Esophagus squamous epithelium (tissue), 5 donors: ENCODE results near the gene RNF213. TPM values are rescaled to one million over a fixed set of nuclear protein-coding genes. Genes with fewer than 3 reads are reported as not detected.

Experiments
- DNase-seq: peaks from one replicate; lab custom pipeline; 2025; lab: John Stamatoyannopoulos, UW
- H3K27ac ChIP-seq, 4 donors: fragments of 200-600 bp; sonication (generic); one replicate each; pipeline ENCODE4 v1.5.1; 2016 to 2019; ENCODE audit warnings: mild to moderate bottlenecking in 1 of 4
- H3K27me3 ChIP-seq, 4 donors: fragments of 200-600 bp; sonication (generic); 1 replicate in 3 of 4; 2 replicates in 1 of 4; pipeline versions ENCODE4 v1.5.1 to v1.6.0; 2017 to 2021; ENCODE audit warnings: antibody characterized with exemption in 1 of 4
- H3K36me3 ChIP-seq, 3 donors: fragments of 200-600 bp; sonication (generic); one replicate each; pipeline ENCODE4 v1.5.1; 2016 to 2019
- H3K4me1 ChIP-seq, 3 donors: fragments of 200-600 bp; sonication (generic); one replicate each; pipeline ENCODE4 v1.5.1; 2017 to 2019
- H3K4me3 ChIP-seq, 4 donors: fragments of 200-600 bp; sonication (generic); 1 replicate in 3 of 4; 2 replicates in 1 of 4; pipeline ENCODE4 v1.5.1; 2016 to 2019; ENCODE audit warnings: mild to moderate bottlenecking in 2 of 4, moderate library complexity in 1 of 4
- H3K9me3 ChIP-seq, 3 donors: fragments of 200-600 bp; sonication (generic); one replicate each; pipeline ENCODE4 v1.5.1; 2016 to 2019
- CTCF ChIP-seq, 6 experiments: fragments of 450-650 bp in 4 of 6; fragments of 200-600 bp in 2 of 6; sonication (generic) in 2 of 6; IDR thresholded peaks; one replicate each; pipeline ENCODE4 v1.5.1; 2016 to 2019; ENCODE audit warnings: antibody characterized with exemption in 6 of 6, mild to moderate bottlenecking in 4 of 6, moderate library complexity in 4 of 6
- POLR2A ChIP-seq, 4 donors: fragments of 450-650 bp; IDR thresholded peaks; one replicate each; pipeline ENCODE4 v1.6.1; 2017; ENCODE audit warnings: antibody characterized with exemption in 4 of 4, mild to moderate bottlenecking in 4 of 4, moderate library complexity in 3 of 4
- WGBS, 2 donors: methylation state at CpG; one replicate each; pipeline ENCODE4 v1.1.5; 2018; 5-methylcytosine and 5-hydroxymethylcytosine counted together
- intact Hi-C: fragments of 100-400 bp; cut with DNase I; formaldehyde crosslinking; loops from one replicate; pipeline ENCODE4 v1.15.0; 2022
- total RNA-seq, 4 donors: library from RNA; depleted of rRNA; stranded (reverse); fragments of >200 nt; gene quantifications; one replicate each; pipeline ENCODE4 v1.1.0, GENCODE V29; 2016
- donor health status: DM: yes; HTN: yes; CAD: no.

Gene RNF213
- total RNA-seq, 4 donors from 2014 or later, result 56.1 to 67.9 (median 60.9) TPM

- Histone ChIP-seq H3K27ac (no peak overlapping the region), H3K27me3 (peaks cover 0 to 7% (median 0%) of the 10 kb centered on the region in 4 donors), H3K36me3 (no peaks in the 10 kb centered on the region), H3K9me3 (no peaks in the 10 kb centered on the region), H3K4me3 (no peak overlapping the region), H3K4me1 (no peaks in the 10 kb centered on the region)
- intact Hi-C loops, result no loop called here
- TF ChIP-seq CTCF (IDR thresholded peaks at IDR 0.05) (no peak), POLR2A (IDR thresholded peaks at IDR 0.05) (no peak)
- WGBS, 2 donors, result no CpG with 5 or more reads among the region's 5 CpGs
- no peak for DNase-seq
Observed at GRCh38 chr17:80438806-80439205, 178.2 kb downstream of the RNF213 start.

- intact Hi-C loops, result no loop called here
Observed at GRCh38 chr17:80439499-80439898, 178.8 kb downstream of the RNF213 start.

GRCh38 chr17:80441133-80441578, 180.5 kb downstream of the RNF213 start:
- Histone ChIP-seq H3K9me3 (no peaks in the 10 kb centered on the region), H3K27me3 (peaks cover 0 to 16% (median 0%) of the 10 kb centered on the region in 4 donors), H3K4me3 (no peak overlapping the region), H3K4me1 (no peaks in the 10 kb centered on the region), H3K36me3 (no peaks in the 10 kb centered on the region), H3K27ac (no peak overlapping the region)
- DNase-seq, result no peak
- WGBS, 2 donors, result 48 to 56% methylated on average over 8 to 13 of the region's 14 CpGs
- TF ChIP-seq POLR2A (IDR thresholded peaks at IDR 0.05) (no peak), CTCF (IDR thresholded peaks at IDR 0.05) (no peak)
- intact Hi-C loops, result no loop called here

More at GRCh38 chr17:80439499-80439898, 178.8 kb downstream of the RNF213 start:
- Histone ChIP-seq H3K27me3 (peaks cover 0 to 14% (median 0%) of the 10 kb centered on the region in 4 donors), H3K27ac (no peak overlapping the region), H3K4me3 (no peak overlapping the region), H3K36me3 (no peaks in the 10 kb centered on the region), H3K9me3 (no peaks in the 10 kb centered on the region), H3K4me1 (no peaks in the 10 kb centered on the region)
- DNase-seq, result no peak
- 75% methylated on average over 5 of the region's 9 CpGs; no CpG with 5 or more reads in 1 of the 2 donors for WGBS, 2 donors
- no peak for TF ChIP-seq CTCF (IDR thresholded peaks at IDR 0.05)
- no peak for TF ChIP-seq POLR2A (IDR thresholded peaks at IDR 0.05)

- Histone ChIP-seq H3K4me1 (no peaks in the 10 kb centered on the region), H3K36me3 (no peaks in the 10 kb centered on the region), H3K4me3 (no peak overlapping the region), H3K27ac (no peak overlapping the region), H3K9me3 (no peaks in the 10 kb centered on the region), H3K27me3 (peaks cover 0 to 16% (median 0%) of the 10 kb centered on the region in 4 donors)
- no peak for DNase-seq
- WGBS, 2 donors, result 71 to 86% methylated on average over 5 to 12 of the region's 14 CpGs
- intact Hi-C loops, result no loop called here
- TF ChIP-seq CTCF (IDR thresholded peaks at IDR 0.05) (no peak), POLR2A (IDR thresholded peaks at IDR 0.05) (no peak)
Observed at GRCh38 chr17:80441598-80442322, 181.1 kb downstream of the RNF213 start.

GRCh38 chr17:80442323-80442659, 181.6 kb downstream of the RNF213 start:
- TF ChIP-seq POLR2A (IDR thresholded peaks at IDR 0.05) (no peak), CTCF (IDR thresholded peaks at IDR 0.05) (no peak)
- no peaks in the 10 kb centered on the region for H3K36me3 ChIP-seq
- WGBS, 2 donors, result 68 to 78% methylated on average over 5 of the region's 12 CpGs
- no peak overlapping the region for H3K27ac ChIP-seq
- no peaks in the 10 kb centered on the region for H3K4me1 ChIP-seq
- peaks cover 0 to 16% (median 0%) of the 10 kb centered on the region in 4 donors for H3K27me3 ChIP-seq
- intact Hi-C loops, result no loop called here
- H3K4me3 ChIP-seq, result no peak overlapping the region
- H3K9me3 ChIP-seq, result no peaks in the 10 kb centered on the region
- no peak for DNase-seq
